Choroid plexus epithelial cell (primary cell): ENCODE measurements around the gene PFKFB1.

ENCODE experiments used
- DNase-seq: peaks from one replicate; pipeline ENCODE4 v3.0.0-alpha.2; 2010; ENCODE audit warnings: low read depth
- H3K4me3 ChIP-seq: 2 replicates; pipeline ENCODE4 v1.5.1; 2011; ENCODE audit warnings: low read depth, mild to moderate bottlenecking, control low read depth, low read length, moderate library complexity
- CTCF ChIP-seq: conservative IDR thresholded peaks from 2 replicates; pipeline ENCODE4 v1.5.1; 2011; ENCODE audit warnings: low read depth, mild to moderate bottlenecking, control low read depth, inconsistent platforms, low read length, moderate library complexity

The PFKFB1 gene

GRCh38 chrX:54994099-54994498 lies at the start of gene PFKFB1:
Gene PFKFB1, minus strand, starts transcription at chrX:54994188. Its CDS starts 181 bp downstream, at chrX:54994007.
- TF ChIP-seq CTCF, result no peak
- no peak for DNase-seq
- H3K4me3 ChIP-seq, result no peak within 1 kb of the TSS

- no peak for TF ChIP-seq CTCF
- H3K4me3 ChIP-seq, result no peak overlapping the region
- DNase-seq, result no peak
Measured at GRCh38 chrX:55041514-55041913, 47.5 kb upstream of the PFKFB1 start.

- TF ChIP-seq CTCF, result no peak
- DNase-seq, result no peak
- no peak overlapping the region for H3K4me3 ChIP-seq
Measured at GRCh38 chrX:55039471-55039870, 45.5 kb upstream of the PFKFB1 start.

- no peak for DNase-seq
- H3K4me3 ChIP-seq, result no peak overlapping the region
- no peak for TF ChIP-seq CTCF
Measured at GRCh38 chrX:55033429-55033828, 39.4 kb upstream of the PFKFB1 start.

GRCh38 chrX:55030271-55031205 lies 36.5 kb upstream of the PFKFB1 start, which contains the start of gene ALAS2:
Gene ALAS2, minus strand, starts transcription at chrX:55030977. Its CDS starts 4,977 bp downstream, at chrX:55026000.
- DNase-seq, result no peak
- H3K4me3 ChIP-seq, result no peak within 1 kb of the TSS
- TF ChIP-seq CTCF, result no peak

GRCh38 chrX:55029291-55029690 lies 35.3 kb upstream of the PFKFB1 start:
- TF ChIP-seq CTCF, result no peak
- no peak overlapping the region for H3K4me3 ChIP-seq
- DNase-seq, result no peak

- no peak overlapping the region for H3K4me3 ChIP-seq
- TF ChIP-seq CTCF, result no peak
- DNase-seq, result no peak
Measured at GRCh38 chrX:55028611-55029010, 34.6 kb upstream of the PFKFB1 start.
